Fibroblast of villous mesenchyme (primary cell): ENCODE results near the gene VAV1. TPM values are rescaled to one million over a fixed set of nuclear protein-coding genes. Genes with fewer than 3 reads are reported as not detected.

ENCODE experiments used
- DNase-seq: peaks from one replicate; pipeline ENCODE4 v3.0.0-alpha.2; 2010; ENCODE audit warnings: low read depth
- H3K4me3 ChIP-seq: 2 replicates; pipeline ENCODE4 v1.5.1; 2011; ENCODE audit warnings: low read depth, mild to moderate bottlenecking, low read length
- total RNA-seq: library from RNA; depleted of rRNA; stranded (reverse); fragments of >200 nt; gene quantifications from 2 replicates; pipeline ENCODE4 v1.2.3, GENCODE V29; 2012
- TF ChIP-seq, protein P1 (sequence below): IDR thresholded peaks from 2 replicates; pipeline ENCODE4 v1.5.1; 2012; ENCODE audit warnings: low read depth, mild to moderate bottlenecking, low read length; ENCODE audit not compliant: insufficient read depth

The VAV1 gene
- total RNA-seq, 1 donor: not detected

DNA sequence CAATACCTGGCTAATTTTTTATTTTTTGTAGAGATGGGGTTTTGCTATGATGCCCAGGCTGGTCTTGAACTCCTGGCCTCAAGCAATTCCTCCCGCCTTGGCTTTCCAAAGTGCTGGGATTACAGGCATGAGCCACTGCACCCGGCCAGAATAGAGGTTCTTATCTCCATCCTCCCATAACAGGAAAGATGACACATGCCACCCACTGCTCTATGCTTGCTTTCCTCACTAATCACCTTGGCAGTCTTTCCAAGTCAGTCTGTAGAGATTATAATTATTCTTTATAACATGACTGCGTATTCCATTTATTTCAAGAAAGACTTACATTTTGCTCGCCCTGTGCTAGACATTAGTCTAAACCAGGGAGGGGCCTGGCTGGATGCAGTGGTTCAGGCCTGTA is 6.7 kb downstream of the VAV1 start:
- TF ChIP-seq, protein P1, sequence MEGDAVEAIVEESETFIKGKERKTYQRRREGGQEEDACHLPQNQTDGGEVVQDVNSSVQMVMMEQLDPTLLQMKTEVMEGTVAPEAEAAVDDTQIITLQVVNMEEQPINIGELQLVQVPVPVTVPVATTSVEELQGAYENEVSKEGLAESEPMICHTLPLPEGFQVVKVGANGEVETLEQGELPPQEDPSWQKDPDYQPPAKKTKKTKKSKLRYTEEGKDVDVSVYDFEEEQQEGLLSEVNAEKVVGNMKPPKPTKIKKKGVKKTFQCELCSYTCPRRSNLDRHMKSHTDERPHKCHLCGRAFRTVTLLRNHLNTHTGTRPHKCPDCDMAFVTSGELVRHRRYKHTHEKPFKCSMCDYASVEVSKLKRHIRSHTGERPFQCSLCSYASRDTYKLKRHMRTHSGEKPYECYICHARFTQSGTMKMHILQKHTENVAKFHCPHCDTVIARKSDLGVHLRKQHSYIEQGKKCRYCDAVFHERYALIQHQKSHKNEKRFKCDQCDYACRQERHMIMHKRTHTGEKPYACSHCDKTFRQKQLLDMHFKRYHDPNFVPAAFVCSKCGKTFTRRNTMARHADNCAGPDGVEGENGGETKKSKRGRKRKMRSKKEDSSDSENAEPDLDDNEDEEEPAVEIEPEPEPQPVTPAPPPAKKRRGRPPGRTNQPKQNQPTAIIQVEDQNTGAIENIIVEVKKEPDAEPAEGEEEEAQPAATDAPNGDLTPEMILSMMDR: no peak
- DNase-seq: no peak
- H3K4me3 ChIP-seq: no peak overlapping the region

DNA sequence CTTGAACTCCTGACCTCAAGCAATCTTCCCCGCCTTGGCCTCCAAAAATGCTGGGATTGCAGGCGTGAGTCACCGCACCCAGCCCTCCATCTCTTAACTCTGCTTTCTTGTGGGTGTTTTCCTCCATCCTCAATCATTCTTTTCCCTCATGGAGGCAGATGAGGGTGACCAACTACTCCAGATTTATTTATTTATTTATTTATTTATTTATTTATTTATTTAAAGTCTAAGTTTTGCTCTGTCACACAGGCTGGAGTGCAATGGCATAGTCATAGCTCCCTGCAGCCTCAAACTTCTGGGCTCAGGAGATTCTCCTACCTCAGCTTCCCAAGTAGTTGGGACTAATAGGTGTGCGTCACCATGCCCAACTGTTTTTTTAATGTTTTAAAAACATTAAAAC is 14.9 kb downstream of the VAV1 start:
- no peak overlapping the region for H3K4me3 ChIP-seq
- TF ChIP-seq, protein P1: no peak
- DNase-seq: no peak

DNA sequence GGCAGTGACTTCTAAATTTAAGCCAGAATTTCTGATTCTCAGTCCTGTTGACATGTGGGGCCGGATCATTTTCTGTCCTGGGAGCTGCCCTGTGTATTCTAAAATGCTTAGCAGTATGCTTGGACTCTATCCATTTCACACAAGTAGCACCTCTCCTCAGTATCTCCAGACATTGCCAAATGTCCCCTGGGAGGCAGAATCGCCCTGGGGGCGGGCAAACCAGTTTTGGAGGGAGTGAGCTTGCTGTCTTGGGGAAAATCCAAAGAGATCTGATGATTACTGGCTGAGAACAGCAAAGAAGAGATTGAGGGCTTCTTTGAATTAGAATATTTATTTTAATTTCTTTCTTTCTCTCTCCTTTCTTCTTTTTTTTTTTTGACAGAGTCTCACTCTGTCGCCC is 16.4 kb downstream of the VAV1 start:
- no peak overlapping the region for H3K4me3 ChIP-seq
- TF ChIP-seq, protein P1: no peak

DNA sequence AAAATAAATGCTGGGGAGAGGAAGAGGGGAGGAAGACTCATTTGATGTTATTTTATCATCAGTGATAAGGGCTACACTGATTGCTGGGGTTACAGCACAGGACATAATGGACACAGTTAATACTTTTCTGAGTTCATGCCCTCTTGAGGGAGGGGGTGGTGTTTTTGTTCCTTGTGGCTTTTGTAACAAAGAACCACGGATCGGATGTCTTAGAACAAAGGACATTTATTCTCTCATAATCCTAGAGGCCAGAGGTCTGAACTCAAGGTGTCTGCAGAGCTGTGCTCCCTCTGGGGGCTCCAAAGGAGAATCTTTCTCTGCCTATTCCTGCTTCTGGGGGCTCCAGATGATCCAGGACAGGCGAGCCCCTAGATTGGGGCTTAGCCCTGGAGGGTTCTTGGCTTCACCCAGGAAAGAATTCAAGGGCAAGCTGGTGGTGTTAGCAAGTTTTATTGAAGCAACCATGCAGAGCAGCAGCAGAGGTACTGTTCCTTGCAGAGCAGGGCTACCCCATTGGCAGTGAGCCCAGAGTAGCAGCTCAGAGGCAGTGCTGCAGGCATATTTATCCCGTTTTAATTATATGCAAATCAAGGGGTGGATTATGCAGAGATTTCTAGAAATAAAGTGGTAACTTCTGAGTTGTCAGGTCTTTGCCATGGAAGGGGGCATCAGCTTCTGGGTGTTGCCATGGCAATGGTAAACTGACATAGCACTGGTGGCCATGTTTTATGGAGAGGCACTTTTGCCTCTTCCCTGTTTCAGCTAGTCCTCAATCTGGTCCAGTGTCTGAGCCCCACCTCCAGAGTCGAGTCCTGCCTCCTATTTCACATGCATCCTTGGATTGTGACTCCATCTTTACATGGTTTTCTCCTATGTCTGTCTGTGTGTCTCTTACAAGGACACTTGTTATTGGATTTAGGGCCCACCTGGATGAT is 18.0 kb downstream of the VAV1 start:
- H3K4me3 ChIP-seq: no peak overlapping the region
- TF ChIP-seq, protein P1: no peak
- DNase-seq: no peak

More for the DNA sequence above, 16.4 kb downstream of the VAV1 start:
- DNase-seq: no peak

DNA sequence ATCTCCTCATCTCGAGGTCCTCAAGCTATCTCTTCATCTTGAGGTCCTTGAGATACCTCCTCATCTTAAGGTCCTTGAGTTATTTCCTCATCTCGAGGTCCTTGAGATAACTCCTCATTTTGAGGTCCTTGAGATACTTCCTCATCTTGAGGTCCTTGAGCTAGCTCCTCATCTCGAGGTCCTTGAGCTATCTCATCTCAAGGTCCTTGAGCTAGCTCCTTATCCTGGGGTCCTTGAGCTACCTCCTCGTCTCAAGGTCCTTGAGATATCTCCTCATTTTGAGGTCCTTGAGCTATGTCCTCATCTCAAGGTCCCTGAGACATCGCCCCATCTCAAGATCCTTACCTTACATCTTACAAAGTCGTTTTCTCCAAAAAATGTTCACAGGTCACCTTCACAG is 18.7 kb downstream of the VAV1 start:
- TF ChIP-seq, protein P1: no peak

DNA sequence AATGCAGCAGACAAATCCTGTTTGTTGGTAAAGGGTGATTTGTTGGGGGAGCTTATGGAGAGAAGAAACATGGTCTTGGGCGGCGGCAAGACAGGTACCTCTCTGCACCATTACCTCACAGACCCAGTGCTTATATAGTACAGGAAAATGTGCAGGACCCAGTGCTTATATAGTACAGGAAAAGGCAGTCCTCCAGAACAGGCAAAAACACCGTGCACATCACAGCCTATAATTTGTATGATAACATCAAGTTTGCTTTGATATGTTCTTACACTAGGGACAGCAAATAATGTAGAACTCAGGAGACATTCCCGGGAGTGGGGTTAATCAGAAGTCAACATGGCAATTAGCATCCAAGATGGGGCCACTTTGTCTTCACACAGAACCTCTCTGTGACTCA is 20.9 kb downstream of the VAV1 start:
- TF ChIP-seq, protein P1: no peak
- DNase-seq: no peak
- no peak overlapping the region for H3K4me3 ChIP-seq

More for the DNA sequence above, 18.7 kb downstream of the VAV1 start:
- no peak overlapping the region for H3K4me3 ChIP-seq
- no peak for DNase-seq
